Nephron progenitor cell (in vitro differentiated cells): Measurements from ENCODE around the gene FABP7.
A peak's percentile ranks its signal among the peaks of the same experiment; 100 is the strongest.

Source experiments
- DNase-seq: peaks from one replicate; pipeline ENCODE4 v3.0.0; 2021
- H3K27ac Mint-ChIP-seq: 2 replicates; pipeline ENCODE4 v1.8.0; 2021; ENCODE audit warnings: mild to moderate bottlenecking, moderate library complexity, mixed read lengths
- H3K27me3 Mint-ChIP-seq: 2 replicates; pipeline ENCODE4 v1.8.0; 2021; ENCODE audit warnings: mild to moderate bottlenecking, low read depth, mixed read lengths; ENCODE audit not compliant: poor library complexity
- H3K36me3 Mint-ChIP-seq: 2 replicates; pipeline ENCODE4 v1.8.0; 2021; ENCODE audit warnings: low read depth, mixed read lengths
- H3K4me1 Mint-ChIP-seq: 2 replicates; pipeline ENCODE4 v1.8.0; 2021; ENCODE audit warnings: mixed read lengths
- H3K4me3 Mint-ChIP-seq: 2 replicates; pipeline ENCODE4 v1.8.0; 2021; ENCODE audit warnings: mild to moderate bottlenecking, moderate library complexity, mixed read lengths
- H3K9me3 Mint-ChIP-seq: 2 replicates; pipeline ENCODE4 v1.8.0; 2021; ENCODE audit warnings: mild to moderate bottlenecking, moderate library complexity, mixed read lengths
- CTCF ChIP-seq: fragments of 200-600 bp; sonication (generic); IDR thresholded peaks from 2 replicates; pipeline ENCODE4 v1.5.0; 2021; ENCODE audit warnings: antibody characterized with exemption

The FABP7 gene

GRCh38 chr6:122791310-122791679 is 11.8 kb downstream of the FABP7 start:
- peaks cover 32% of the 10 kb centered on the region for H3K4me1 Mint-ChIP-seq
- H3K9me3 Mint-ChIP-seq = no peaks in the 10 kb centered on the region
- H3K27ac Mint-ChIP-seq = no peak overlapping the region
- no peak for DNase-seq
- peaks cover 14% of the 10 kb centered on the region for H3K27me3 Mint-ChIP-seq
- no peaks in the 10 kb centered on the region for H3K36me3 Mint-ChIP-seq
- TF ChIP-seq CTCF = no peak
- H3K4me3 Mint-ChIP-seq = peak overlapping the region; percentile 83

GRCh38 chr6:122792766-122793165 is 13.2 kb downstream of the FABP7 start:
- no peak overlapping the region for H3K4me3 Mint-ChIP-seq
- peaks cover 30% of the 10 kb centered on the region for H3K4me1 Mint-ChIP-seq
- H3K27me3 Mint-ChIP-seq = peaks cover 3% of the 10 kb centered on the region
- TF ChIP-seq CTCF = no peak
- no peak overlapping the region for H3K27ac Mint-ChIP-seq
- DNase-seq = no peak
- no peaks in the 10 kb centered on the region for H3K9me3 Mint-ChIP-seq
- H3K36me3 Mint-ChIP-seq = no peaks in the 10 kb centered on the region

GRCh38 chr6:122797537-122797936 is 18.0 kb downstream of the FABP7 start:
- no peak for DNase-seq
- Mint-ChIP-seq H3K27me3 (no peaks in the 10 kb centered on the region), H3K4me3 (no peak overlapping the region), H3K36me3 (no peaks in the 10 kb centered on the region), H3K4me1 (peaks cover 15% of the 10 kb centered on the region), H3K9me3 (no peaks in the 10 kb centered on the region), H3K27ac (no peak overlapping the region)
- no peak for TF ChIP-seq CTCF

GRCh38 chr6:122798099-122798641 is 18.7 kb downstream of the FABP7 start:
- no peaks in the 10 kb centered on the region for H3K27me3 Mint-ChIP-seq
- no peaks in the 10 kb centered on the region for H3K9me3 Mint-ChIP-seq
- DNase-seq = no peak
- peaks cover 15% of the 10 kb centered on the region for H3K4me1 Mint-ChIP-seq
- no peak overlapping the region for H3K4me3 Mint-ChIP-seq
- no peak for TF ChIP-seq CTCF
- H3K27ac Mint-ChIP-seq = no peak overlapping the region
- H3K36me3 Mint-ChIP-seq = no peaks in the 10 kb centered on the region

- Mint-ChIP-seq H3K27ac (no peak overlapping the region), H3K4me3 (no peak overlapping the region), H3K27me3 (no peaks in the 10 kb centered on the region), H3K4me1 (peaks cover 15% of the 10 kb centered on the region), H3K9me3 (no peaks in the 10 kb centered on the region), H3K36me3 (peaks cover 5% of the 10 kb centered on the region)
- no peak for DNase-seq
- no peak for TF ChIP-seq CTCF
Measured at GRCh38 chr6:122799140-122799745, 19.7 kb downstream of the FABP7 start.
